GM12873 (cell line): ENCODE measurements around the gene EDIL3.

ENCODE experiments used
- TF ChIP-seq, protein P1 (sequence below): IDR thresholded peaks from 2 replicates; pipeline ENCODE4 v1.5.1; 2012; ENCODE audit warnings: low read depth, mild to moderate bottlenecking, moderate library complexity, low read length, control low read depth; ENCODE audit not compliant: insufficient read depth; ENCODE audit errors: missing control alignments

EDIL3 gene

GRCh38 chr5:84411832-84412605 is 27.3 kb upstream of the EDIL3 start:
- TF ChIP-seq, protein P1, sequence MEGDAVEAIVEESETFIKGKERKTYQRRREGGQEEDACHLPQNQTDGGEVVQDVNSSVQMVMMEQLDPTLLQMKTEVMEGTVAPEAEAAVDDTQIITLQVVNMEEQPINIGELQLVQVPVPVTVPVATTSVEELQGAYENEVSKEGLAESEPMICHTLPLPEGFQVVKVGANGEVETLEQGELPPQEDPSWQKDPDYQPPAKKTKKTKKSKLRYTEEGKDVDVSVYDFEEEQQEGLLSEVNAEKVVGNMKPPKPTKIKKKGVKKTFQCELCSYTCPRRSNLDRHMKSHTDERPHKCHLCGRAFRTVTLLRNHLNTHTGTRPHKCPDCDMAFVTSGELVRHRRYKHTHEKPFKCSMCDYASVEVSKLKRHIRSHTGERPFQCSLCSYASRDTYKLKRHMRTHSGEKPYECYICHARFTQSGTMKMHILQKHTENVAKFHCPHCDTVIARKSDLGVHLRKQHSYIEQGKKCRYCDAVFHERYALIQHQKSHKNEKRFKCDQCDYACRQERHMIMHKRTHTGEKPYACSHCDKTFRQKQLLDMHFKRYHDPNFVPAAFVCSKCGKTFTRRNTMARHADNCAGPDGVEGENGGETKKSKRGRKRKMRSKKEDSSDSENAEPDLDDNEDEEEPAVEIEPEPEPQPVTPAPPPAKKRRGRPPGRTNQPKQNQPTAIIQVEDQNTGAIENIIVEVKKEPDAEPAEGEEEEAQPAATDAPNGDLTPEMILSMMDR, result no peak

DNA sequence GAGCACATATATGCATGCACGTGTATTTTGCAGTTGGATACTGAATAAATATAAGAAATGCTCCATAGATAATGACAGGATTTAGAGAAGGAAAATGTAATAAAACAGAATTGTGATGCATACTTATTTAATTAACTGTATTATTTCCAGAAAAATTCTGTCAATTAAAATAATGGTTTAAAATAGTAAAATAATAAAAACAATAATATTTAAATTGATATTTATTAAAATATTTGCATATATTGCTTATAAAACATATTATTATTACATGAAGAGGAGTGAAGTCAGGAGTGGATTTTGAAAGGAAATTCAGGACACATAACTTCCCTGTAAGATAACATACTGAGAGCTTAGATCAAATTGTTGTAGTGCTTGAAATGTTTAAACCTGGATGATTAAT is 21.4 kb upstream of the EDIL3 start:
- TF ChIP-seq, protein P1, result no peak

GRCh38 chr5:84403773-84404172 is 19.1 kb upstream of the EDIL3 start:
- TF ChIP-seq, protein P1, result no peak

GRCh38 chr5:84397385-84397784 is 12.7 kb upstream of the EDIL3 start:
- TF ChIP-seq, protein P1, result no peak

GRCh38 chr5:84393969-84394368 is 9.3 kb upstream of the EDIL3 start:
- TF ChIP-seq, protein P1, result no peak

- TF ChIP-seq, protein P1, result no peak
These were observed 8.2 kb upstream of the EDIL3 start for GRCh38 chr5:84392836-84393235.

DNA sequence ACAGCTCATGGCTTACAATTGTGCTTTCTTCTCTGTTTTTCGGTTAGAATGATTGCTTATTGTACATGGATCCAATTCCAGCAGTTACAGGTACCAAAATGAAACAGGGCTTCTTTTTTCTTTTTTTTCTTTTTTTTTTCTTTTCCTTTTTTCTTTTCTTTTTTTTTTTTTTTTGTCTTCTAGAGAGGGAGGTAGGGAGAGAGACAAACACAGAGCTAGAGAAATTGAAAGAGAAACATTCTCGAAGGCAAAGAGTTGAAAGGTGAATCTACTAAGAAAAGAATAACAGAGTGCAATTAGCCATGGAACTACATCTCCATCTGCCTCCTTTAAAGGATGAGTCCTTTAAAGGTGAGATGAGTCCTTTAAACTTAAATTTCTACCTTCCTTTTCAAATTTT is 1.0 kb upstream of the EDIL3 start:
- TF ChIP-seq, protein P1, result no peak
